ENCODE measurements around the gene WDR5B.
A peak's percentile ranks its signal among the peaks of the same experiment; 100 is the strongest.

The WDR5B gene

GRCh38 chr3:122365073-122365472 is 50.8 kb downstream of the WDR5B start:
- peak; percentile 59 for DNase-seq

GRCh38 chr3:122364490-122364889 is 51.4 kb downstream of the WDR5B start:
- peak; percentile 34 for DNase-seq
